HepG2 (cell line): ENCODE results near the gene FAM117A. TPM values are rescaled to one million over a fixed set of nuclear protein-coding genes. Genes with fewer than 3 reads are reported as not detected.

Source experiments
- BRCA1 ChIP-seq: sonication (generic); formaldehyde crosslinking; IDR thresholded peaks from 2 replicates; pipeline ENCODE4 v1.4.0; 2020; ENCODE audit warnings: missing genetic modification reagents
- BRD4 ChIP-seq: sonication (generic); formaldehyde crosslinking; IDR thresholded peaks from 2 replicates; pipeline ENCODE4 v1.4.0; 2020; ENCODE audit warnings: missing genetic modification reagents
- CHD4 ChIP-seq: fragments of 200-600 bp; sonication (generic); IDR thresholded peaks from 2 replicates; pipeline ENCODE4 v1.7.0; 2017; ENCODE audit warnings: mild to moderate bottlenecking, low read length, borderline replicate concordance
- HIVEP1 ChIP-seq: sonication (generic); formaldehyde crosslinking; IDR thresholded peaks from 2 replicates; pipeline ENCODE4 v1.4.0; 2020; ENCODE audit warnings: mild to moderate bottlenecking, missing genetic modification reagents
- KLF16 ChIP-seq, 2 experiments: sonication (generic) in 1 of 2; formaldehyde crosslinking in 1 of 2; IDR thresholded peaks; 2 replicates each; pipeline versions ENCODE4 v1.6.1 to v1.8.0; 2016 to 2023; ENCODE audit warnings: missing genetic modification reagents in 2 of 2, missing compliant biosample characterization in 1 of 2
- KMT2A ChIP-seq: sonication (generic); formaldehyde crosslinking; IDR thresholded peaks from 2 replicates; pipeline ENCODE4 v1.4.0; 2020; ENCODE audit warnings: missing genetic modification reagents
- PHF20 ChIP-seq: sonication (generic); formaldehyde crosslinking; IDR thresholded peaks from 2 replicates; pipeline ENCODE4 v1.5.0; 2020; ENCODE audit warnings: mild to moderate bottlenecking, missing genetic modification reagents
- RFX5 ChIP-seq: IDR thresholded peaks from 2 replicates; pipeline ENCODE4 v1.6.1; 2011; ENCODE audit warnings: low read depth, low read length, improper control_type of control experiment
- YY1 ChIP-seq: IDR thresholded peaks from 2 replicates; pipeline ENCODE4 v1.6.1; 2011; ENCODE audit warnings: low read length, low read depth, moderate library complexity, mild to moderate bottlenecking; ENCODE audit not compliant: insufficient read depth, insufficient replicate concordance
- ZBTB40 ChIP-seq, 2 experiments: fragments of 450-650 bp in 1 of 2; sonication (generic) in 1 of 2; formaldehyde crosslinking in 1 of 2; IDR thresholded peaks; 2 replicates each; pipeline versions ENCODE4 v1.6.1 to v1.8.0; 2016 to 2022; ENCODE audit warnings: antibody characterized with exemption in 1 of 2, mild to moderate bottlenecking in 1 of 2, missing genetic modification reagents in 1 of 2
- ZMYM3 ChIP-seq: sonication (generic); formaldehyde crosslinking; IDR thresholded peaks from 2 replicates; pipeline ENCODE4 v1.5.1; 2020; ENCODE audit warnings: mild to moderate bottlenecking, missing genetic modification reagents
- ZNF263 ChIP-seq: sonication (generic); formaldehyde crosslinking; IDR thresholded peaks from 2 replicates; pipeline ENCODE4 v1.4.0; 2020; ENCODE audit warnings: missing genetic modification reagents
- ZNF513 ChIP-seq: sonication (generic); formaldehyde crosslinking; conservative IDR thresholded peaks from 2 replicates; pipeline ENCODE4 v1.5.0; 2020; ENCODE audit warnings: missing genetic modification reagents
- polyA plus RNA-seq, 8 experiments: library from polyadenylated mRNA; depleted of rRNA in 3 of 8; stranded (reverse) in 7 of 8; unstranded in 1 of 8; fragments of >200 nt; fragmentation: Illumina TruSeq in 4 of 8; extraction: Trizol in 4 of 8; gene quantifications; 2 replicates each; pipeline versions ENCODE4 v1.2.1 to v1.2.3, GENCODE V29; 2011 to 2016; ENCODE audit warnings: low read depth in 4 of 8, missing spikeins in 1 of 8, mixed read lengths in 1 of 8; ENCODE audit not compliant: insufficient read depth in 1 of 8
- total RNA-seq, 5 experiments: library from RNA; depleted of rRNA; stranded (reverse); fragments of >200 nt; fragmentation: Illumina TruSeq; extraction: Trizol; gene quantifications; 2 replicates each; pipeline ENCODE4 v1.2.3, GENCODE V29; 2016; ENCODE audit warnings: low read depth in 1 of 5
- TF ChIP-seq, protein P1 (sequence below): sonication (generic); formaldehyde crosslinking; IDR thresholded peaks from 2 replicates; pipeline ENCODE4 v1.4.0; 2020; ENCODE audit warnings: low read depth, mild to moderate bottlenecking, missing genetic modification reagents
- TF ChIP-seq, protein P2 (sequence below): sonication (generic); formaldehyde crosslinking; IDR thresholded peaks from 2 replicates; pipeline ENCODE4 v1.4.0; 2020; ENCODE audit warnings: mild to moderate bottlenecking, missing genetic modification reagents

FAM117A gene
- total and polyA plus RNA-seq, 2 of the 13 experiments (the other 11 are each of a cell fraction or from before 2014, with no cell fraction given): 12.1 to 19.8 TPM

DNA sequence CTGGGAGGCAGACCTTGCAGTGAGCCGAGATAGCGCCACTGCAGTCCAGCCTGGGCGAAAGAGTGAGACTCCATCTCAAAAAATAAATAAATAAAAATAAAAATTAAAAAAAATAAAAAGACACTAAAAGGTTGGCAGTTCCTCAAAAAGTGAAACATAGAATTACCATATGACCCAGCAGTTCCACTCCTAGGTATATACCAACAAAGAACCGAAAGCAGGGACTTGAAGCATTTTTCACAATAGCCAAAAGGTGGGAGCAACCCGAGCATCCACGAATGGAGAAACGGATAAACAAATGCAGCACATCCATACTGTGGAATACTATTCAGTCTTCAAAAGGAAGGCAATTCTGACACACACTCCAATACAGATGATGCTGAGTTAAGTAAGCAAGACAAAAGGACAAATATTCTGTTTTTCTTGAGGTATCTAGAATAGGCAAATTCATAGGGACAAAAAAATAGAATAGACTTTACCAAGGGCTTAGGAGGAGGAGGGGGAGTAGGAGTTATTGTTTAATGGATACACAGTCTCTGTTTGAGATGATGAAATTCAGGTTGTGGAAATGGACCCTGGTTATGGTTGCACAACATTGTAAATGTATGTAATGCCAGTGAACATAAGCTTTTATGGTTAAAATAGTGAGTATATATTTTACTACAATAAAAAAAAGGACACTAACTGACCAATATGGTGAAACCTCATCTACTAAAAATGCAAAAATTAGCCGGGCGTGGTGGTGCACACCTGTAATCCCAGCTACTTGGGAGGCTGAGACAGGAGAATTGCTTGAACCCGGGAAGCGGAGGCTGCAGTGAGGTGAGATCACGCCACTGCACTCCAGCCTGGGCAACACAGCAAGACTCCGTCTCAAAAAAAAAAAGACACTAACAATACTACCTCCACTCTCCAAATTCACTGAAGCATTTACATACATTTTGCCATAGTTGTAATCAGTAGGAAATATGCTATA lies 29.1 kb downstream of the FAM117A start (continued):
- TF ChIP-seq ZNF513 (no peak), KMT2A (CRISPR knock-in tag) (no peak), ZNF263 (CRISPR knock-in tag) (no peak), CHD4 (peak; percentile 27; the same call in 1 of the 2 replicates), HIVEP1 (CRISPR knock-in tag) (no peak), ZMYM3 (CRISPR knock-in tag) (peak; percentile 71; the same call in 1 of the 2 replicates), PHF20 (CRISPR knock-in tag) (no peak), BRD4 (CRISPR knock-in tag) (no peak), KLF16 (CRISPR knock-in tag; IDR thresholded peaks at IDR 0.05) (peak in 1 of 2 experiments; percentile 48; a peak in 1 of 4 replicates), ZBTB40 (IDR thresholded peaks at IDR 0.05) (no peak), ZBTB40 (CRISPR knock-in tag; IDR thresholded peaks at IDR 0.05) (no peak), BRCA1 (CRISPR knock-in tag) (no peak), YY1 (no peak), RFX5 (no peak)
- TF ChIP-seq, protein P1, sequence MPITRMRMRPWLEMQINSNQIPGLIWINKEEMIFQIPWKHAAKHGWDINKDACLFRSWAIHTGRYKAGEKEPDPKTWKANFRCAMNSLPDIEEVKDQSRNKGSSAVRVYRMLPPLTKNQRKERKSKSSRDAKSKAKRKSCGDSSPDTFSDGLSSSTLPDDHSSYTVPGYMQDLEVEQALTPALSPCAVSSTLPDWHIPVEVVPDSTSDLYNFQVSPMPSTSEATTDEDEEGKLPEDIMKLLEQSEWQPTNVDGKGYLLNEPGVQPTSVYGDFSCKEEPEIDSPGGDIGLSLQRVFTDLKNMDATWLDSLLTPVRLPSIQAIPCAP (CRISPR knock-in tag): no peak
- TF ChIP-seq, protein P2, sequence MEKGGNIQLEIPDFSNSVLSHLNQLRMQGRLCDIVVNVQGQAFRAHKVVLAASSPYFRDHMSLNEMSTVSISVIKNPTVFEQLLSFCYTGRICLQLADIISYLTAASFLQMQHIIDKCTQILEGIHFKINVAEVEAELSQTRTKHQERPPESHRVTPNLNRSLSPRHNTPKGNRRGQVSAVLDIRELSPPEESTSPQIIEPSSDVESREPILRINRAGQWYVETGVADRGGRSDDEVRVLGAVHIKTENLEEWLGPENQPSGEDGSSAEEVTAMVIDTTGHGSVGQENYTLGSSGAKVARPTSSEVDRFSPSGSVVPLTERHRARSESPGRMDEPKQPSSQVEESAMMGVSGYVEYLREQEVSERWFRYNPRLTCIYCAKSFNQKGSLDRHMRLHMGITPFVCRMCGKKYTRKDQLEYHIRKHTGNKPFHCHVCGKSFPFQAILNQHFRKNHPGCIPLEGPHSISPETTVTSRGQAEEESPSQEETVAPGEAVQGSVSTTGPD (CRISPR knock-in tag): peak; percentile 20; the same call in 1 of the 2 replicates
